Ammon's horn (tissue), 1 donor: ENCODE measurements around the gene KCNIP1.

ENCODE experiments used
- DNase-seq: peaks from one replicate; pipeline ENCODE4 v3.0.0-alpha.2; 2016; ENCODE audit warnings: low spot score

Gene KCNIP1

DNA sequence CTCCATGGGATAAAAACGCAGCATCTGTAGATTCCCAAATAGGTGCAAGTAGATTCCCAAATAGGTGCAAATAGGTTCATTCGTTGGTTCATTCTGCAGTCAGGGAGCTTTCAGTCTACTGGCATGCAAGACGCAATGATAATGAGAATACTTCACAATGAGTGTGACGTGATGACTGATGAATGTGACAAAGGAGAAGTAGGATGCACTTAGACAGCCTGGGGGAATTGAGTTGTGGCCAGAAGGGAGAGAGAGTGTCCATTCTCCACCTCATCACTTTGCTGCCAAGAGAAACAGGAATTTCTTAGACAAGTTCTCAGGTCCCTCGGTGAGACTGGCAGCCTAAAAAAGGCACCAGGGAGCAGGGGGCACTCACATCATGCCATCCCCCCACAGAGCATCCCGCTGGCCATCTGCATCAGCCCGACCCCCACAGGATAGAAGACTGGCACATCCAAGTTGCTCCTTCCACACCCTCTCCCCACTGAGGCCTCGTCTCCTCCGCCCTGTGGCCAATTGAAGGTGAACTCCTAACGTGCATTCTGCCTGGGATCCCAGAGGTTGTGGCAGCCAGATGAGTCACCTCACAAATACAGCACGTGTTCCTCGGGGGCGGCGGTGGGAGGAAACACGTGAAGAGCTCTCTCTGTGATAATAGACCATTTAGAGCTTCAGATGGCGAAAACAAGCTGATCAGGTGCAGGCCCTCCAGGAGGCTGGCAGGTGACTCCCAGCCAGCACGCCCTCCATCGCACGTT lies 19.9 kb upstream of the KCNIP1 start:
- DNase-seq = no peak

DNA sequence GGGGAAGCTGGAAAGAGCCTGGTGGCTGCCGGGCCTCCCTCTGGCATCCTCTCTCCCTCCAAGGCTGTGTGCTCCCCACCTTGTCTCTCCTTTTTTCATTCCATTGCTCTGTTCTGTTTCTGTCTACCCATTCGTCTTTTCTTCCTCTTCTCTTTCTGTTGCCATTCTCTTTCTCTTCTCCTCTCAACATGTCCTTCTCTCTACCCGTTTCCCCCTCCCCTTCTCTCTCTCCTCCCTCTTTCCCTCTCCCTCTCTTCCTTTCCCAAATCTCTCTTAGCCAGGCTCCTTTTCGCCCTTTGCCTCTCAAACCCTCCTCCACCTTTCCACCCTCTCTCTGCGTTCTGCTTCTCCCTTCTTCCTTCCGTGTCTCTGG lies 19.4 kb upstream of the KCNIP1 start:
- no peak for DNase-seq

DNA sequence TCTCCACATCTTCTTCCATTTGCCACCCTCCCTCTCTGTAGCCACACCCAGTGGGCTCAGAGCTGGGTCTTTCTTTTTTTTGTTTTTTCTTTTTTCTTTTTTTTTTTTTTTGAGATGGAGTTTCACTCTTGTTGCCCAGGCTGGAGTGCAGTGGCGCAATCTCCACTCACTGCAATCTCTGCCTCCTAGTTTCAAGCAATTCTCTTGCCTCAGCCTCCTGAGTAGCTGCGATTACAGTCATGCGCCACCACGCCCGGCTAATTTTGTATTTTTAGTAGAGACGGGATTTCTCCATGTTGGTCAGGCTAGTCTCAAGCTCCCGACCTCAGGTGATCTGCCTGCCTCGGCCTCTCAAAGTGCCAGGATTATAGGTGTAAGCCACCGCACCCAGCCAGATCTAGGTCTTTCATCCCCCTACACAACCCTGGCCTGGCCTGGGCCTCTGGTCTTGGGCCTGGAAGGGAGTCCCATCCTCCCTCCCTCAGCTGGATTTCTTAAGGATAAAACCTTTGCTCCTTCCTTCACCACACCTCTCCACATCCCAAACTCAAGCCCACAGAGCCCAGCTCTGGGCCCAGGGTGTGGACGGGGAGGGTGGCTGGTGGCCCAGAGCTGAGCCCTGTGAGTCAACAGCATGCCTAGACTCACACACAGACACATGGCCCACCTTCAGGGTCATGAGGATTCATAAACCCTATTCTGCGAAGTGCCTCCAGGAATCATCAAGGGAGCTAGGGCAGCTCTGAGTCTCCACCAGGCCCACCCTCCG lies 18.8 kb upstream of the KCNIP1 start:
- no peak for DNase-seq

DNA sequence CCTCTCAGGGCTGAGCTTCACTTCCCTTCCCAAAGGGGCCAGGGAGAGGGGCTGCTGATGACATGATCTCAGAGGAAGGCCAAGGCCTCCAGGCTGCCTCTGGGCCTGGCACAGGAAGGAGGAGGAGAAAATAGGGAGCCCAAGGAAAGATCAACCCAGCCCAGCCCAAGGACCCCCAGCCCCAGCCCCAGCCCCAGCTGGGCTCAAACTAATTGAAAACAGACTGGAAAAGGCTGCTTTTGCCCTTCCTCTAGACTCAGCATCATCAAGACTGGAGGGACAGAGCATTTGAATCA lies 18.3 kb upstream of the KCNIP1 start:
- DNase-seq = no peak

DNA sequence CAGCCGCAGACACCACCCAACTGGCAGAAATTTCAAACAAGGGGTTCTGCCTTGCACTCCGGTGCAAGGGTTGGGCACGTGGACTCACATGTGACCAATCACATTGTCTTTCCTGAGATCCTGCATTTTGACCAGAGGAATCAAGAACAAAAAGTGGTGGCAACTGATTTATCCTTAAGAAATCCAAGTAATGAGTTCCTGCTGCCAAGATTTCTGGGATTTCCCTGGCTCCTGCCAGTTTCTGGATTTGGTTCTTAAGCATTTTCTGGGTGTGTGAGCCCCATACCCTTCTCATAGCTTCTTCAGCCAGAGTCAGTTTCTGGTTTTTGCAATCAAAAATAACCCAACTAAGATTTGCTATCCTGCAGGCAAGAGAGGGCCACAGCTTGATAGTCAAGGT lies 17.4 kb upstream of the KCNIP1 start:
- no peak for DNase-seq

DNA sequence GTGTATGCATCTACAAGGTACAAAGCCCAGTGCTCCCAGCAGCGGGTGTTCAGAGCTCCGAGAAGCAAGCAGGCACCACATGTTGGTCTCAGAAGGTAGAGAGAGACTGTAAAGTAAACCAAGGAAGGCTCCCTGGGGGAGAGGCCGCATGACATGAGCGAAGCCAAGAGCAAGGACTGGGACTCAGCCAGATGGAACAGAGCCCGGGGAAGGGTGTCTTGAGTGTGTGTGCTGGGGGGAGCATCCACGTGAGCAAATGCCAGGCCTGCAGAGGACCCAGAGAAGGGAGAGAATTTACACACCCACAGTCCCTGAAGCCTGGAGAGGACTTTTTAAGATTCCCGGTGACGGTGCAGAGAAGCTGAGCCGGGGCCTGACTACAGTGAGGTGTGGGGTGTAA lies 15.2 kb upstream of the KCNIP1 start:
- DNase-seq = no peak

DNA sequence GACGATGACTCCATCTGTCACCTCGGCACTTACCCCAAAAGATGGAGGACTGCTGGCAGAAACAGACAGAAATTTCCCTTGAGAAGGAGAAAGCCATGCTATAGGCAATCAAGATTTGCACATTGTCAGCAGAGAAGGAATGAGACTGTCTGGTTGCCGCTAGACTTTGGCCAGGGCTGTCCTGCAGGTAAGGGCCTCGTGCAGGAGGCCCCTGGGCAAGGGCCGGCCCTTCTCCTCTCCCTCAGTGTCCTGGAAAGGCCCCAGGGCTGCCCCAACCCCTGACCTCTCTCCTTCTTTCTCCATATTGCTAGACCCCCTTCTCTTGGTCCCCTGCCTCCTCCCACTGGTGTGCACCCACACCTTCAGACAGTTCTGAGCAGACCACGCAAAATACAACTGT lies 14.6 kb upstream of the KCNIP1 start:
- DNase-seq = no peak

DNA sequence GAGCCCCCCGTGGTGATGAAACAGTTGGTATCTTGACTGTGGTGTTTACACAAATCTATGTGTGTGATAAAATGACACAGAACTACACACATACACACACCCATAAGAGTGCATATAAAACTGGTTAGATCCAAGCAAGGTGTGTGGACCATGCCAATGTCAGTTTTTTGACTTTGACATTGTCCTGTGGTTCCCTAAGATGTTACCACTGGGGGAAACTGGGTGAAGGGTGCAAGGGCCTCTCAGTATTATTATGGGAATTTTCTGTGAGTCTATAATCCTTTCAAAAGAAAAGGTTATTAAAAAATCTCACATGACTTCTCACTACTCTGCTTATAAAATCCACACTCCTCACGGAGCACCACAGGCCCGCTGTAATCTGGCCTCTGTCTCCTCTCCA lies 13.4 kb upstream of the KCNIP1 start:
- DNase-seq = no peak

DNA sequence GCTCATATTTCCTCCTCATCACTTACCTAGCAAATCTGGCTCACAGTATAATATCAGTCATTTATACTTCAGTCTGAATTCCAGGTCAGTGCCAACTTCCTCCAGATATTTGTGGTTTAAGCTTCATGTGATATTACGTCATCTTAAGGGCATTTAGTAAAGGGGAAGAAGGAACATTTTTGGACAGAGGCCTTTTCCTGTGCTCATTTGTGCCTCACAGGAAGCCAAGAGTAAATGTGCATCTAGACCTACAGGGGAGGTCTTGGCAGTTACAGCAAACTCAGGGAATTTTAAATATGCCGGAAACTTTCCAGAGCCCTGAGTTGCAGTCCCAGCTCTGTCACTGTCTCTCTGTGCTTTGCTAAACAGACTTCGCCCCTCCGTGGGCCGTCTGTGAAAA lies 12.3 kb upstream of the KCNIP1 start:
- peak; percentile 44 for DNase-seq

DNA sequence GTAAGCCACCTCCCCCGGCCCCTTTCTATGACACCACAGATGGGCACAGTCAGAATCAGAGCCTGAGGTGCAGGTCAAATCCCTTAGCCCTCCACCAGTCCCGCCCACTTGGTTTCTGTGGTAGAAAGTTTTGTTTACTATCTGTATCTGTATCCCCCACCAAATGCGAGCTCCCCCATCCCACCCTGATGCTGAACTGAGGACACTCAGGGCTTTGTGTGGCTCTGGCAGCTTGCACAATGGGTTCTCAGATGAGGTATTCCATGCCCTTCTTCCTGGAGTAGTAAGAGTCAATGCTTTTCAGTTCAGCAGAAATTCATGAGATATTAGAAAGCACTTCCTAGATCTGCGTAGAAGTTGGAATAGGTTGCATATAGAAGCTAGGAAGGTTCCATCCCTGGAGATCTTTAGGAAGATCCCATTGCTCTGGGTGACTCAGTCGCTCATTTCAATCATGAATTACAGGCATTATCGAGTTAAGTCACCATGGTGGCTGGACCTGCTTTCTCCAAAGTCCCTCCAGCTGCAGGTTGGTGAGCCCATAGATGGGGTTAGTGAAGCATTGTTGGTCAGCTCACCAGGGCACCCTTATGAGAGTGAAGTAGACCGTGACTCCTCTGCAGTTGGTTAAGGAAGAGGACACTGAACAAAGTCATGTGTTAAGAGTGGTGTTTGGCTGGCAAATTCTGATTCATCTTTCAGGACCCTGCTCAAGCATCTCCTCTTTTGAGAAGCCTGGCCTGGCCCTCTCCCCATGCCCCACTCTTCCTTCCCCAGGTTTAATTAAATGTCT lies 10.6 kb upstream of the KCNIP1 start:
- DNase-seq = peak; percentile 50

DNA sequence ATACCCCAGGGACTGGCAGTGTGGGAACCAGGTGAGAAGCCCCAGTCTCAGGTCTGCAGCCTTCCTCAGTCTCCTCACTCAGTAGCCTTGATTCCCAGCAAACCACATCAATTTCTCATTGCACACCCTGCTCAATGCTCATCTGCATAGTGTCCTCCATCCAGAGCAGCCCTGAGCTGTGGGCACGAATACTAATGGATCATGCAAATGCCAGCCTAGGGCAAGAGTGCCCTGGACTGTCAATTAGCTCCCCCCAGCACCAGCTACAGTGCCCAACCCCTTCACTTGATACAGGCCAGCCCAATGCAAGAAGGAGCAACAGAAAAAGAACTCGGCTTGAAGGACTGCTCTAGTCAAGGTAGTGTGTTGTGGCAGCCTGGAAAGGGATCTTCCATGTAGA lies 9.8 kb upstream of the KCNIP1 start:
- DNase-seq = no peak

DNA sequence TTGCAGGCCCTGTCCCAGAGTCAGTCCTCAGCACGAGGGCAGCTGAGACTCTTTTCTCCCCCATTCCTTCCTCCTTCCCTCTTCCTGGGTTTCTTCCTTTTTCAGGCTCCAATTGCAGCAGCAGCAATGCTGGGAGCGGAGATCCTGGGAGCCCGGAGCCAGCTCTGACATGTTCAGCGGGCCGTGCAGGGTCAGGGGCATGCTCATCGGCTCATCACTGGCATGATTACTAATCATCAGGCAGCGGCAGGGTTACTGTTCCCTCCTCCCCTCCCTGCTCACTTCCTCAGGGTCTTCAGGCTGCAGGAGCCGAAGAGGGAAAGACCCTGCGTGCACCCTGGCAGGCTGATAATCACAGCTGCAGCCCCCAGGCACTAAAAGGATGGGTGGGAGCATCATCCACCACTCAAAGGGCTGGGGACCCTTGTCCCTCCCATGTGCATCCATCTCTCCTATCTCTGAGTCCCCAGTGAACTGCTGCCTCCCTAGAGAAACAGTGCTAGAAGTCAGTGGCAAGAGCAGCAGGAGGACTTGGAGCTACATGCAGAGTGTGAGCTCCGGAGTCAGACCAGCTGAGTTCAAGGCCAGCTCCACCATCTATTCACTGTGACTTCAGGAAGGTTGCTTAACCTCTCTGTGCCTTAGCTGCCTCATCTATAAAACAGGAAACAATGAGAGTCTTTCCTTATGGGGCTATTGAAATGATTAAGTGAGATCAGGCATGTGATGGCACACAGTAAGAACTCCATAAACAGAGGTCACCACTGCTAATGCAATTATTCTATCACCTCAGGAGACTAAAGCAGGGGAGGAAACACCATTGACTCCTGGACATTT lies 7.8 kb upstream of the KCNIP1 start:
- DNase-seq = no peak

DNA sequence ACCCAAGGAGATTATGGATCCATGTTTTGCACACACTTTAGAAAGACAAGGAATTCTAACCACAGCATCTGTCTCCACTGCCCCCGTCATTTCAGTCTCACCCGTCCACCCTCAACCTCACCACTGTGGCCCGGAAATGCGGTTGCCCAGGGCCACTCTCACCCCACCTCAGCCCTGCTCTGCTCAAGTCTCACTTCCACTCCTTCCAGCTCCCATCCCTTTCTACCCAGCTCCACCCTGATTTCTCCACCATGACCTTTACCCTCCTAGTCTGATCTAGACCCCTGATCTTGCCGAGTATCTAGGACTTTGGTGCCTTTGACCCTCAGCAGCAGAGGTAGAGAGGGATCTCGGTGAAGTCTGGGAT lies 7.2 kb upstream of the KCNIP1 start:
- DNase-seq = no peak

DNA sequence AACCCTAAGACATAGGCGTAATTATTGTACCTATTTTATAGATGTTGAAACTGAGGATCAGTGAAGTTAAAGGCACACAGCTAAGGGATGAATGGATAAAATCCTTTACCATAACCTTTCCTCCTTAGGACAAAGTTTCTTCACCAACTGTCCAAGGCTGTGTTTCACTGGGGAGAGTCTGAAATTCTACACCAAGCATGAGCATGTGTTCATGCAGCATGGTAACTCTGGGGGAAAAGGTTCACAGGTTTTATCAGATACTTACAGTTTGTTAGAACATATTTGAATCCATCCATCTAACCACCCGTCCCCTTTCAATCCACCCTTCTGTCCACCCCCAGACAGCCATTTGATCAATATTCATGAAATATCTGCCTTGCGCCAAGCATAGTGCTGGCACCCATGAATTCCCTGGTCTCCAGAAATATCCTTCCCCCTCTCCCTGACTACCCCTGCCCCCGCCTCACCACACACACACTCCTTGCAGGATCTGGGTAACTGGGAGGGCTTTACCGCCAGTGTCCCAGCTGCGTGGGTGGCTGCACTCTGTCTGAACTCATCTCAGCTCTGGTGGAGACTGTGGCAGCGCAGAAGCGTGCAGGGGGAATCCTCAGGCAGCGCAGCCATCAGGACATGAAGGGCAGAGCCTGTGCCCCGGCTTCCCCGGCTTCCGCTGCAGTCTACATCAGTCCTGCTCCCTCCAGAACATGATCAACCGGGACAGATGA lies 6.3 kb upstream of the KCNIP1 start:
- DNase-seq = peak; percentile 23

DNA sequence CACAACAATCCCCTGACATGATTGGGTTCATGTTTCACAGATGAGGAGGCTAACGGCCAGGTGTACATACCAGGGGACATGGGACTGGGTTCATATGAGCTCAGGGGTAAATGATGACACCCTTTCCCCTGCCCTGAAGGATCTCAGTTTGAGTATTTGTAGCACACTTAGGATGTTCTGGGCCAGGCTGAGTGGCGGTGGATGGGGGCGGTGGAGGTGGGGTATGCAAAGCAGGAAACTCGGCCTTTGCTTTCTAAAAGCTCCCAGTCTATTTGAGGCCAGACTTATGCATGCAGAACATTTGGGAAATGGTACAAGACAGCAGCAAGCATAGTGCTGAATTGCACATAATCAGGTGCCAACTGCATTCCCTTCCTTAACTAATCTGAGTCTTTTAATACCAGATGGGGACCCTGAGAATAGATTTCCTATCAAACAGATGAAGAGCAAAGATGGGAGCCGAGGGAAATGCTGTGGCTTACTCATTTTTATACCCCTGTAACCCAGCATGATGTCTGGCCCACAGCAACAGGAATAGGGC lies 4.9 kb upstream of the KCNIP1 start:
- DNase-seq = no peak

DNA sequence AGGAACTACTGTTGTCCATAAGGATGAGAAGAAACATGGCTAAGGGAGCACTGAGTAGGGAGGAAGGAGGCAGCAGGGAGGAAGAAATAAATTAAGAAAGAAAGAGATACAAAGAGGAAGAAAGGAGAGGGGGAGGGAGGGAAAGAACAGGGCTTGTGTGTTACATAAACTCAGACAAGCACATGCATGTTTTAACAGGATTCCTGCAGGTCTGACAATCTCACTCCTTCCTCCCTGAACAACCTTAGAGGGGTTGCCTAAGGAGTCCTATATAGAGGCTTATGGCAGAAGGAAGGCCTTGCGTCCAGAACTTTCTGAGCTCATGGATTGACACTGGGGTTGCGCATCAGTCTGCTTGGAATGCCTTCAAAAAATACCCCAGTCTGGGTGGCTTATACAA lies 4.2 kb upstream of the KCNIP1 start:
- no peak for DNase-seq

DNA sequence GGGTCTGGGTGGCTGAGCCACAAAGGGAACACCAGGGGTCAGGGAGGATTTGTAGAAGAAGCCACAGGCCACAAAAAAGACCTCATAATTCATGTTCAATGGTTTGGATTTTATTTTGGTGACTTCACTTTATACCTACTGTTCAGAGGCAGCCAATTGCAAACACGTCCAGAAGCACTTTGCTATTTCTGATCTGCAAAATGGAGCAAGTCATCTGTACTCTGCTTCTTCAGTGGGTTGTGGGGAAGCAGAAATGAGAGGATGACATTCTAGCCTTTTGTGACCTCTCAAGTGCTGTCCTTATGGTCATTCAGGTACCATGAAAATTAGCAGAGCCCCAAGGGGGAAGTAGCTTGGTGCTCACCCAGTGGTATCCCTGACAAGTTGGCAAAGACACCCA lies 2.5 kb upstream of the KCNIP1 start:
- DNase-seq = no peak

DNA sequence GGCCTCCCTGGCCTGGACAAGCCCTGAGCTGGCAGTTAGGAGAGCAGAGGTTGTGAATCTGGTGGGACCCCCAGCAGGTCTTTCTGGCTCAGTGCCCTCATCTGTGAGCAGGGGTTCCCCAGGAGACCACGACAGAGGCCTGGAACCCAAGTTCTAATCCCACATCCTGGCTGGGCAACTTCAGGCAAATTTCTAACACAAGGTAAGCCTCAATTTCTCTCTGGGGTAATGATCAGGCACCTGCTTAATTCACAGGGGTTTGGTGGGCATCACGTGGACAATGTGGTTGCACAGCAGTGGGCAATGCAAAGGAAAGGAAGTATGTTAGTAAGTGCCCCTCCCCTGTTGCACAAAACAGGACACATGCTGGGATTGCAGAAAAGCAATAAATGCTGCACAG lies 1.9 kb upstream of the KCNIP1 start:
- no peak for DNase-seq

DNA sequence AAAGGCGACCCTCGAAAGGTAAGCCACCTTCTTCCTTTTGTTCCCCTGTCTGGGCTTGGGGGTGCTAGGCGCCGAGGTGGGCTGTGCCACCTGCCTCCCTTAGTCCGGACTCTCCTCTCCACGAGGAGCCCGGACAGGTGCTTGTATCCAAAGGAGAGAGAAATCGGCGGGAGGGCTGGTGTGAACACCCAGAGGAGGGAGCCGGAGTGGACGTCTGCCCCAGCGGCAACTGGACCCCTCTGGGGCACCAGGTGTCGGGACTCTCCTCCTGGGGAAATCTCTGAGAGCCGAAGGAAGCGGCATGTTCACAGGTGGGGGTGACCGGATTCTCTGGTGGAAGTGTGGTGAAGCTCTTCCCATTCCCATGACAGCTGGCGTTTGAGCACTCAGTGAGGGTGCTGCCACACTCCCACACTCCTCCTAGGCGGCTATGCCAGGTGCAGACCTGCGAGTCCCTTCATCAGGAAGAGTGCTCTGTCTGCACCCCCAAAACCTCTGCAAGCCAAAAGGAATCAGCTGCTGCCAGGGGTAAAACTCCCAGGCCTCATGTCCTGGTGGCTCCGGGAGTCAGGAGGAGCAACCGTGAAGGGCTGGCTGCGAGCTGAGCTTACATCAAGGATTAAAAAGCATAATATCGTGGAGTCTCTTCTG lies 921 bp downstream of the KCNIP1 start:
- no peak for DNase-seq

DNA sequence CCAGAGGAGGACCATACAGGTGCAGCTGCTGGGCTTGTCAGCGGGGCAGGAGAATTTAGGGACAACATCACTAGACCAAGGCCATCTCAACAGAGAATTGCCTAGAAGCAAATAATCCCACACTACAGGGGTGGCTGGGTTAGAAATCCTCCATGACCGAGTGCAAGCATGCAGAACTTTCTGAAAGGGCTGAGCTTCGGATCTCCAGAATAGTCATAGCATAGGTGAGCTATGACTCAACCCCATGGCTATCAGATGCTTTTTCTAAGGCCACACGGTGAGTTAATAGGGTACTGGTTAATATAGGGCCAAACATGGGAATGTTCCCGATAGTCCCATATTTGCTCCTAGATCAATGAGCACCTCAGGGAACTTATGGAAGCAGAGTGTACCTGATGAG lies 4.2 kb downstream of the KCNIP1 start:
- DNase-seq = no peak
